CD4-positive, alpha-beta T cell (primary cell): ENCODE data around the gene MNX1. TPM values are rescaled to one million over a fixed set of nuclear protein-coding genes. Genes with fewer than 3 reads are reported as not detected.

Experiments used
- ATAC-seq: fragments of 200-7000 bp; cut with Tn5 transposase; one replicate; pipeline ENCODE4 v1.10.0; 2022; ENCODE audit warnings: mild to moderate bottlenecking; ENCODE audit not compliant: poor library complexity
- CTCF ChIA-PET: fragments of 350-600 bp; sonication (Branson Sonifier 250); formaldehyde crosslinking; loops from one replicate; lab custom pipeline; 2021; ENCODE audit warnings: antibody characterized with exemption, inconsistent platforms; lab: Charles Lee
- POLR2A ChIA-PET: fragments of 350-600 bp; sonication (Branson Sonifier 250); formaldehyde crosslinking; loops from one replicate; lab custom pipeline; 2021; ENCODE audit warnings: antibody characterized with exemption, inconsistent platforms; lab: Charles Lee
- DNase-seq, 14 experiments: peaks; one replicate each; pipeline ENCODE4 v3.0.0-alpha.2; 2013 to 2020; ENCODE audit warnings: mixed read lengths in 2 of 14
- H3K27ac ChIP-seq, 2 donors: one replicate each; pipeline versions ENCODE4 v1.5.1 to v1.7.0; 2013; ENCODE audit warnings: low read length in 2 of 2, low read depth in 1 of 2, mild to moderate bottlenecking in 1 of 2
- H3K27me3 ChIP-seq, 2 experiments: 1 replicate in 1 of 2; 2 replicates in 1 of 2; pipeline versions ENCODE4 v1.6.1 to v1.7.0; 2013; ENCODE audit warnings: low read length in 2 of 2, control low read depth in 1 of 2, mild to moderate bottlenecking in 1 of 2, moderate library complexity in 1 of 2; ENCODE audit not compliant: insufficient read depth in 2 of 2, control insufficient read depth in 1 of 2
- H3K36me3 ChIP-seq: one replicate; pipeline ENCODE4 v1.6.1; 2013; ENCODE audit warnings: low read length, control low read depth; ENCODE audit not compliant: insufficient read depth
- H3K4me1 ChIP-seq: one replicate; pipeline ENCODE4 v1.6.1; 2013; ENCODE audit warnings: low read length, control low read depth; ENCODE audit not compliant: insufficient read depth
- H3K4me3 ChIP-seq: one replicate; pipeline ENCODE4 v1.5.1; 2013; ENCODE audit warnings: mild to moderate bottlenecking, low read length, moderate library complexity
- H3K9me3 ChIP-seq, 2 experiments: 1 replicate in 1 of 2; 2 replicates in 1 of 2; pipeline versions ENCODE4 v1.6.1 to v1.7.0; 2013; ENCODE audit warnings: low read length in 2 of 2, mild to moderate bottlenecking in 2 of 2, control low read depth in 1 of 2, moderate library complexity in 1 of 2; ENCODE audit not compliant: control insufficient read depth in 1 of 2, insufficient read depth in 1 of 2
- H3K27ac Mint-ChIP-seq: one replicate; pipeline ENCODE4 v1.8.0; 2020; ENCODE audit warnings: mixed read lengths
- H3K27me3 Mint-ChIP-seq: one replicate; pipeline ENCODE4 v1.8.0; 2021; ENCODE audit warnings: mixed read lengths
- H3K36me3 Mint-ChIP-seq: one replicate; pipeline ENCODE4 v1.8.0; 2021; ENCODE audit warnings: low read depth, mixed read lengths
- H3K4me1 Mint-ChIP-seq: one replicate; pipeline ENCODE4 v1.8.0; 2021; ENCODE audit warnings: low read depth, mixed read lengths
- H3K4me3 Mint-ChIP-seq: one replicate; pipeline ENCODE4 v1.8.0; 2020; ENCODE audit warnings: mild to moderate bottlenecking, mixed read lengths
- H3K9me3 Mint-ChIP-seq: one replicate; pipeline ENCODE4 v1.8.0; 2020; ENCODE audit warnings: mixed read lengths
- intact Hi-C, 2 experiments: fragments of 100-400 bp; cut with DNase I in 1 of 2; cut with micrococcal nuclease in 1 of 2; formaldehyde crosslinking; loops; one replicate each; pipeline versions ENCODE4 v1.15.1 to v1.9.0; 2023 to 2025; cut with DNase I, micrococcal nuclease
- total RNA-seq, 174 experiments: library from RNA in 2 of 174; stranded (reverse) in 2 of 174; gene quantifications; one replicate each; pipeline ENCODE4 v1.2.3 and lab custom pipeline; 2021 to 2026
- TF ChIP-seq, protein P1 (sequence below): fragments of 200-600 bp; IDR thresholded peaks from one replicate; pipeline ENCODE4 v1.8.0; 2022; ENCODE audit warnings: antibody characterized with exemption, mild to moderate bottlenecking

MNX1 gene
- total RNA-seq, 2 experiments from 2014 or later, result 0.14 TPM; not detected in 1

DNA sequence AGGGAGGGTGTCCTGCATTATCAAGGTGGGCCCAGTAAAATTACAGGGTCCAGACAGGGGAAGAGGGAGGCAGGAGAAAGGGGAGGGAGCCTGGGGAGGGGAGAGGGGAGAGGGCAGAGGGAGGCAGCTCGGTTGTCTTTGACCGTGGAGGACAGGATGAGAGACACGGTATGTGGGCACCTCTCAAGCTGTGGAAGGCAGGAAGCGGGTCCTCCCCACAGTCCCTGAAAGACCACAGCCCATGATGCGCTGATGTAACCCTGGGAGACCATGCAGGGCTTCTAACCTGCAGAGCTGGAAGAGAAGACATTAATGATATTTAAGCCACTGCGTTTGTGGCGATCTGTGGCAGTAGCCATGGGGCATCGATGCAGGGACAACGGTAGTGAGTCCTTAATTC lies 27.2 kb upstream of the MNX1 start:
- ATAC-seq (no peak), DNase-seq (no peak)
- no peaks in the 10 kb centered on the region for H3K4me1 ChIP-seq
- H3K27me3 ChIP-seq, result peaks cover 3 to 18% of the 10 kb centered on the region in 2 experiments
- H3K9me3 ChIP-seq, result peaks cover 0 to 24% of the 10 kb centered on the region in 2 experiments
- no peak overlapping the region for H3K4me3 Mint-ChIP-seq
- CTCF ChIA-PET, result no interaction called here
- no peak overlapping the region for H3K4me3 ChIP-seq
- no peak overlapping the region for H3K27ac ChIP-seq
- no peaks in the 10 kb centered on the region for H3K36me3 Mint-ChIP-seq
- TF ChIP-seq, protein P1, sequence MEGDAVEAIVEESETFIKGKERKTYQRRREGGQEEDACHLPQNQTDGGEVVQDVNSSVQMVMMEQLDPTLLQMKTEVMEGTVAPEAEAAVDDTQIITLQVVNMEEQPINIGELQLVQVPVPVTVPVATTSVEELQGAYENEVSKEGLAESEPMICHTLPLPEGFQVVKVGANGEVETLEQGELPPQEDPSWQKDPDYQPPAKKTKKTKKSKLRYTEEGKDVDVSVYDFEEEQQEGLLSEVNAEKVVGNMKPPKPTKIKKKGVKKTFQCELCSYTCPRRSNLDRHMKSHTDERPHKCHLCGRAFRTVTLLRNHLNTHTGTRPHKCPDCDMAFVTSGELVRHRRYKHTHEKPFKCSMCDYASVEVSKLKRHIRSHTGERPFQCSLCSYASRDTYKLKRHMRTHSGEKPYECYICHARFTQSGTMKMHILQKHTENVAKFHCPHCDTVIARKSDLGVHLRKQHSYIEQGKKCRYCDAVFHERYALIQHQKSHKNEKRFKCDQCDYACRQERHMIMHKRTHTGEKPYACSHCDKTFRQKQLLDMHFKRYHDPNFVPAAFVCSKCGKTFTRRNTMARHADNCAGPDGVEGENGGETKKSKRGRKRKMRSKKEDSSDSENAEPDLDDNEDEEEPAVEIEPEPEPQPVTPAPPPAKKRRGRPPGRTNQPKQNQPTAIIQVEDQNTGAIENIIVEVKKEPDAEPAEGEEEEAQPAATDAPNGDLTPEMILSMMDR, result no peak
- H3K36me3 ChIP-seq, result no peaks in the 10 kb centered on the region
- H3K9me3 Mint-ChIP-seq, result no peaks in the 10 kb centered on the region
- intact Hi-C loops, result no loop called here
- H3K27ac Mint-ChIP-seq, result no peak overlapping the region
- H3K4me1 Mint-ChIP-seq, result no peaks in the 10 kb centered on the region
- peaks cover 42% of the 10 kb centered on the region for H3K27me3 Mint-ChIP-seq
- POLR2A ChIA-PET, result no interaction called here

DNA sequence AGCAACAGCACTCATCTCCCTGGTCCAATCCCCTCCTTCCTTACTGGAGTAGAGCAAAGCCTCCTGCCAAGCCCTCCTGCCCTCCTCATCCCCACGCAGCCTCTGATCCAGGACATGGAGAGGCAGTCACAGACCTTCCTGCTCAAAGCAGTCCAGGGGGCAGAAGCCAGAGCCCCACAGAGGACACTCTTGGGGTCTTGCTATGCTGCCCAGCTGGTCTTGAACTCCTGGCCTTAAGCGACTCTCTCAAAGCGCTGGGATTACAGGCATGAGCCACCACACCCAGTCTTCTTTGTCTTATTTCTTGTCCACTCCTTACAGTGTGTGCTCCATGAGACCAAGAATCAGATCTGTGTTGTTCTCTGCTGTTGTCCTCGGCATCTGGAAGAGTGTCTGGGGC lies 26.6 kb upstream of the MNX1 start:
- Histone ChIP-seq H3K4me1 (no peaks in the 10 kb centered on the region), H3K27ac (no peak overlapping the region), H3K9me3 (peaks cover 0 to 24% of the 10 kb centered on the region in 2 experiments), H3K4me3 (no peak overlapping the region), H3K36me3 (no peaks in the 10 kb centered on the region), H3K27me3 (peaks cover 3 to 20% of the 10 kb centered on the region in 2 experiments)
- Mint-ChIP-seq H3K36me3 (no peaks in the 10 kb centered on the region), H3K27ac (no peak overlapping the region), H3K4me1 (no peaks in the 10 kb centered on the region), H3K9me3 (no peaks in the 10 kb centered on the region), H3K27me3 (peaks cover 42% of the 10 kb centered on the region), H3K4me3 (no peak overlapping the region)
- ATAC-seq (no peak), DNase-seq (no peak)
- intact Hi-C loops, result no loop called here
- POLR2A ChIA-PET, result no interaction called here
- CTCF ChIA-PET, result no interaction called here
- TF ChIP-seq, protein P1, result no peak

DNA sequence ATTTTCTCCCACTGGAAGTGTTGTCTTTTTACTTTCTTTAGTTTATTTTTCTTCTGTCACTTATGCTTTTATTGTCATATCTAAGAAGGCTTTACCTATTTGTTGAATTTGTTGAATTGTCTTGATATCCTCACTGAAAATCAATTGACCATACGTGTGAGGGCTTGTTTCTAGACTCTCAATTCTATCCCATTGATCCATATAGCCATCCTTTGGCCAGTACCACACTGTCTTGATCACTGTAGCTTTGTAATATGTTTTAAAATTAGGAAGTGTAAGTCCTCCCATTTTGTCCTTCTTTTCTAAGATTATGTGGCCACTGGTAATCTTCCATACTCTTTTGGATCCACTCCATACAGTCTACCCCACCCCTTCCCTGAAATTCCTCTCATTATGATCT lies 25.5 kb upstream of the MNX1 start:
- ChIA-PET CTCF (no interaction called here), POLR2A (no interaction called here)
- DNase-seq (no peak), ATAC-seq (no peak)
- Histone ChIP-seq H3K4me1 (no peaks in the 10 kb centered on the region), H3K27ac (no peak overlapping the region), H3K27me3 (peaks cover 5 to 24% of the 10 kb centered on the region in 2 experiments), H3K4me3 (no peak overlapping the region), H3K36me3 (no peaks in the 10 kb centered on the region), H3K9me3 (peaks cover 0 to 20% of the 10 kb centered on the region in 2 experiments)
- Mint-ChIP-seq H3K36me3 (no peaks in the 10 kb centered on the region), H3K9me3 (no peaks in the 10 kb centered on the region), H3K27ac (no peak overlapping the region), H3K27me3 (peaks cover 46% of the 10 kb centered on the region), H3K4me1 (no peaks in the 10 kb centered on the region), H3K4me3 (no peak overlapping the region)
- TF ChIP-seq, protein P1, result no peak
- intact Hi-C loops, result no loop called here
